ENCODE measurements around the gene MICAL1.

- TF ChIP-seq, protein P1, sequence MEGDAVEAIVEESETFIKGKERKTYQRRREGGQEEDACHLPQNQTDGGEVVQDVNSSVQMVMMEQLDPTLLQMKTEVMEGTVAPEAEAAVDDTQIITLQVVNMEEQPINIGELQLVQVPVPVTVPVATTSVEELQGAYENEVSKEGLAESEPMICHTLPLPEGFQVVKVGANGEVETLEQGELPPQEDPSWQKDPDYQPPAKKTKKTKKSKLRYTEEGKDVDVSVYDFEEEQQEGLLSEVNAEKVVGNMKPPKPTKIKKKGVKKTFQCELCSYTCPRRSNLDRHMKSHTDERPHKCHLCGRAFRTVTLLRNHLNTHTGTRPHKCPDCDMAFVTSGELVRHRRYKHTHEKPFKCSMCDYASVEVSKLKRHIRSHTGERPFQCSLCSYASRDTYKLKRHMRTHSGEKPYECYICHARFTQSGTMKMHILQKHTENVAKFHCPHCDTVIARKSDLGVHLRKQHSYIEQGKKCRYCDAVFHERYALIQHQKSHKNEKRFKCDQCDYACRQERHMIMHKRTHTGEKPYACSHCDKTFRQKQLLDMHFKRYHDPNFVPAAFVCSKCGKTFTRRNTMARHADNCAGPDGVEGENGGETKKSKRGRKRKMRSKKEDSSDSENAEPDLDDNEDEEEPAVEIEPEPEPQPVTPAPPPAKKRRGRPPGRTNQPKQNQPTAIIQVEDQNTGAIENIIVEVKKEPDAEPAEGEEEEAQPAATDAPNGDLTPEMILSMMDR (IDR thresholded peaks at IDR 0.05): no peak
- no peak for TF ChIP-seq EP300 (IDR thresholded peaks at IDR 0.05)
Measured at GRCh38 chr6:109396046-109396718, 59.4 kb downstream of the MICAL1 start.

Measured in esophagus muscularis mucosa (tissue), 3 donors.